Effector memory CD4-positive, alpha-beta T cell (primary cell): ENCODE measurements around the gene ZNF576.
A peak's percentile ranks its signal among the peaks of the same experiment; 100 is the strongest.

ENCODE experiments used
- DNase-seq, 3 donors: peaks; one replicate each; pipeline ENCODE4 v3.0.0-alpha.2; 2020
- H3K27ac ChIP-seq: 2 replicates; pipeline ENCODE4 v1.7.0; 2013; ENCODE audit warnings: mild to moderate bottlenecking, low read length, moderate library complexity; ENCODE audit not compliant: insufficient read depth, poor library complexity, severe bottlenecking
- H3K27me3 ChIP-seq: replicated peaks from 2 replicates; pipeline ENCODE4 v1.7.0; 2013; ENCODE audit warnings: mild to moderate bottlenecking, low read length; ENCODE audit not compliant: insufficient read depth, control insufficient read depth, poor library complexity, severe bottlenecking
- H3K36me3 ChIP-seq: 2 replicates; pipeline ENCODE4 v1.7.0; 2013; ENCODE audit warnings: mild to moderate bottlenecking, low read length, moderate library complexity; ENCODE audit not compliant: control insufficient read depth, insufficient read depth
- H3K4me1 ChIP-seq: 2 replicates; pipeline ENCODE4 v1.7.0; 2013; ENCODE audit warnings: low read length, mild to moderate bottlenecking; ENCODE audit not compliant: control insufficient read depth, insufficient read depth, poor library complexity, severe bottlenecking
- H3K4me3 ChIP-seq: 2 replicates; pipeline ENCODE4 v1.7.0; 2013; ENCODE audit warnings: low read length, low read depth, mild to moderate bottlenecking; ENCODE audit not compliant: insufficient read depth, poor library complexity, severe bottlenecking
- H3K9me3 ChIP-seq: 2 replicates; pipeline ENCODE4 v1.7.0; 2013; ENCODE audit warnings: mild to moderate bottlenecking, low read length, moderate library complexity; ENCODE audit not compliant: control insufficient read depth

The ZNF576 gene

DNA sequence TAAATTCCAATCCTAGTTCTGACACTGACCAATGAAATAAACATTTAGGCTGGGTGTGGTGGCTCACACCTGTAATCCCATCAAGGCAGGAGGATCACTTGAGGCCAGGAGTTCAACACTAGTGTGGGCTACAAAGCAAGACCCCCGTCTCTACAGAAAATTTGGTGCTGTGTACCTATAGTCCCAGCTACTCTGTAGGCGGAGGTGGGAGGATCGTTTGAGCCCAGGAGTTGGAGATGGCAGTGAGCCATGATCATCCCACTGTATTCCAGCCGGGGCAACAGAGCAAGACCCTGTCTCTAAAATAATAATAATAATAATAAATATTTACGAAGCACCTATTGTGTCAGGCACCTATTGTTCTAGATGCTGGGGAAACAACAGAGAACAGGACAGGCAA, 7.1 kb upstream of the ZNF576 start:
- no peak for DNase-seq
- H3K4me3 ChIP-seq, result no peak overlapping the region
- H3K36me3 ChIP-seq, result peaks cover 16% of the 10 kb centered on the region
- no peaks in the 10 kb centered on the region for H3K9me3 ChIP-seq
- H3K27ac ChIP-seq, result no peak overlapping the region
- H3K4me1 ChIP-seq, result no peaks in the 10 kb centered on the region
- H3K27me3 ChIP-seq, result no peaks in the 10 kb centered on the region

DNA sequence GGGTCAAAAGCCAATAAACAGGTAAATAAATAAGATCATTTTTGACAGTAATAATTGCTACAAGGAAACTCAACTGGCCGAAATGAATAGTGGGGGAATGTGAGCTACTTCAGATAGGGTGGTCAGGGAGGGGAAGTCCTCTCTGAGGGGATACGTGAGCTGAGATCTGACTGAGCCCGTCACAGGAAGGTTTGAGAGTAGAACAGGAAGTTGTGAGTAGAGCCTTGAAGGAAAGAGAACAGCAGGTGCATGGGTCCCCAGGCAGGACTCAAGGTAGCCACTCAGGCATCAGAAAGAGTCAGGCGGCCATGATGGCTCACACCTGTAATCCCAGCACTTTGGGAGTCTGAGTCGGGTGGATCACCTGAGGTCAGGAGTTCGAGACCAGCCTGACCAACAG, 6.7 kb upstream of the ZNF576 start:
- H3K36me3 ChIP-seq, result peaks cover 16% of the 10 kb centered on the region
- no peaks in the 10 kb centered on the region for H3K27me3 ChIP-seq
- H3K27ac ChIP-seq, result no peak overlapping the region
- no peak for DNase-seq
- no peak overlapping the region for H3K4me3 ChIP-seq
- H3K9me3 ChIP-seq, result no peaks in the 10 kb centered on the region
- H3K4me1 ChIP-seq, result no peaks in the 10 kb centered on the region

DNA sequence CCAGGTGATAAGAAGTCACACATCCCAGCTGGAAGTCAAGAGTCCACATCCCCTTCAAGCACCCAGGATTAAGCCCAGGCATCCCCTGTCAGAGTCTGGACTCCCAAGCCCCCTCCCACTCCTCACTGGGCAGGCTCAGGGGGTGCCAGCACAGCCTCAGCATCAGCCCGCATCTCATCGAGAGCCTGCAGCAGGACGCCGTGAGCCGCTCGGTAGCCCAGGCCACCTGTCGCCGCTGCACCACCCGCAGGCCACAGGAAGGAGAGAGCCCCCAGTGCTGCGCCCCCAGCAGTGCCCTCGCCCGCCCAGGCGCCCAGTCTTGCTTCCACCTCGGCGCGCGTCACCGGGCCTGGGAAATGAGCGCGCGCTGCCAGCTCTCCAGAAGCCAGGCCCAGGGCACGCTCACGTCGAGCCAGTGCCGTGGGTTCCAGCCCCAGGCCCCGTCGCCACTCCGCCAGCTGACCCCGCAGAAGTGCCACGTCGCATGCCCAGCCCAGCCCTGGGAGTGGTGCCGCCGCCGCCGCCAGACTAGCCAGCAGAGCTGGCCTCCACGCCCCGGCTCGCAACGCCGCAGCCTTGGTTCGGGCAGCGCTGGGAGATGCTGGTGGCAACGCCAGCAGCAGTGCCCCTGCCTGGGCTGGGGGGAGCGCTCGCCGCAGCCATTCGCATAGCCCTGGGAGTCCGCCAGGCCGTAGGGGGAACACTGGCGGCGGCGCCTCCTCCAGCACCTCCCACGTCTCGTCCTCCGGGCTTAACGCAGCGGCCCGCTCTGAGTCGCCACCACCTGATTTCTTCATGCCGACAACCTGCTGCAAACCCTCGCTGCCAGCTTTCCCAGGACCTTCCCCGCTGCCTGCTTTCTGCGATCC, 4.3 kb upstream of the ZNF576 start:
- H3K9me3 ChIP-seq, result no peaks in the 10 kb centered on the region
- H3K4me3 ChIP-seq, result no peak overlapping the region
- peaks cover 16% of the 10 kb centered on the region for H3K36me3 ChIP-seq
- H3K4me1 ChIP-seq, result peaks cover 12% of the 10 kb centered on the region
- DNase-seq, result no peak
- no peak overlapping the region for H3K27ac ChIP-seq
- no peaks in the 10 kb centered on the region for H3K27me3 ChIP-seq

DNA sequence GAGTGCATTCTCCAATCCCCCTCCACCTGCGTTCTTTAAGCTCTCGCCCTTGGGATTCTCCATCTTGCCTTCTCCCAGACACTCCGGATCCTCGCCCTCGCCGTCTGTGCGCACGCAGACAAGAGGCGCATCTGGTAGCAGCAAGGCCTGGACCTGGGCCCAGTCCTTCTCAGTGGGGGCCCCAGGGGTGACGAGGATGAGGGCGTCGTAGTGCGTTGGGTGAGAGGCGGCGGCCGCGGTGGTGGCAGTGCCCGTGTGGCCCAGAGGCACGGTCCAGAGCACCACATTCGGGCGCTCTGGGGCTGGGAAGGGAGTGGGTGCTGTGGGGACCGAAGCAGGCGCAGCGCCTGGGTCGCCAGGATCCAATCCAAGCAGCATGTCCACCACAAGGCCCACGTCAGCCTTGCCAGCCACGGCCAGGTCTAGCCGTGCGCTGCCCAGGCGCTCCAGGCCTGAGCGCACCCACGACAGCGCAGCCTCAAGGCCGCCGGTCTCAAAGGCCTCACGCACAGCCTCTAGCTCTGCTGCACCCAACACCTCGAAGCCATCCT, 3.5 kb upstream of the ZNF576 start:
- Histone ChIP-seq H3K4me1 (peaks cover 19% of the 10 kb centered on the region), H3K27ac (no peak overlapping the region), H3K9me3 (no peaks in the 10 kb centered on the region), H3K27me3 (no peaks in the 10 kb centered on the region), H3K4me3 (no peak overlapping the region), H3K36me3 (peaks cover 16% of the 10 kb centered on the region)
- no peak for DNase-seq

DNA sequence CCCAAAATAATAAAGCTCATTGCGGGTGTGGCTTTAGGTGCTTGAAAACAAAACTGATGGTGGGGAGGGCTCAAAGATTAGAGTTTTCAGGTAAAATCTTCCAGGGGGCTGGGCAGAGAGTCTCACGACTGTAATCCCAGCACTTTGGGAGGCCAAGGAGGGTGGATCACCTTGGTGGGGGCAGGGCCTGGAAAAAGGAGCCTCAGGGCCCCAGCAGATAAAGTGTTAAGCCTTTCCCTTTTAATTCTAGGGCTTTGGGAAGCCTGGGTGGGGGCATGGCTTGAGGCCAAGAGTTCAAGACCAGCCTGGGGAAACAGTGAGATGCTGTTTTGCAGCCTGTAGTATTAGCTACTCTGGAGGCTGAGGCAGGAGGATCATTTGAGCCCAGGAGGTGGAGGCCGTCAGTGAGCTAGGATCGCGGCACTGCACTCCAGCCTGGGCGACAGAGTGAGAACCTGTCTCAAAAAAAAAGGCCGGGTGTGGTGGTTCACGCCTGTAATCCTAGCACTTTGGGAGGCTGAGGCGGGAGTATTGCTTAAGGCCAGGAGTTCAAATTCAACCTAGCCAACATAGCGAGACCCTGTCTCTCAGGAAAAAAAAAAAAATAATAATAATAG, 2.2 kb upstream of the ZNF576 start:
- H3K9me3 ChIP-seq, result no peaks in the 10 kb centered on the region
- no peaks in the 10 kb centered on the region for H3K27me3 ChIP-seq
- peak overlapping the region; percentile 97 for H3K27ac ChIP-seq
- H3K36me3 ChIP-seq, result peaks cover 26% of the 10 kb centered on the region
- peaks cover 23% of the 10 kb centered on the region for H3K4me1 ChIP-seq
- DNase-seq, result no peak
- peak overlapping the region; percentile 79 for H3K4me3 ChIP-seq

DNA sequence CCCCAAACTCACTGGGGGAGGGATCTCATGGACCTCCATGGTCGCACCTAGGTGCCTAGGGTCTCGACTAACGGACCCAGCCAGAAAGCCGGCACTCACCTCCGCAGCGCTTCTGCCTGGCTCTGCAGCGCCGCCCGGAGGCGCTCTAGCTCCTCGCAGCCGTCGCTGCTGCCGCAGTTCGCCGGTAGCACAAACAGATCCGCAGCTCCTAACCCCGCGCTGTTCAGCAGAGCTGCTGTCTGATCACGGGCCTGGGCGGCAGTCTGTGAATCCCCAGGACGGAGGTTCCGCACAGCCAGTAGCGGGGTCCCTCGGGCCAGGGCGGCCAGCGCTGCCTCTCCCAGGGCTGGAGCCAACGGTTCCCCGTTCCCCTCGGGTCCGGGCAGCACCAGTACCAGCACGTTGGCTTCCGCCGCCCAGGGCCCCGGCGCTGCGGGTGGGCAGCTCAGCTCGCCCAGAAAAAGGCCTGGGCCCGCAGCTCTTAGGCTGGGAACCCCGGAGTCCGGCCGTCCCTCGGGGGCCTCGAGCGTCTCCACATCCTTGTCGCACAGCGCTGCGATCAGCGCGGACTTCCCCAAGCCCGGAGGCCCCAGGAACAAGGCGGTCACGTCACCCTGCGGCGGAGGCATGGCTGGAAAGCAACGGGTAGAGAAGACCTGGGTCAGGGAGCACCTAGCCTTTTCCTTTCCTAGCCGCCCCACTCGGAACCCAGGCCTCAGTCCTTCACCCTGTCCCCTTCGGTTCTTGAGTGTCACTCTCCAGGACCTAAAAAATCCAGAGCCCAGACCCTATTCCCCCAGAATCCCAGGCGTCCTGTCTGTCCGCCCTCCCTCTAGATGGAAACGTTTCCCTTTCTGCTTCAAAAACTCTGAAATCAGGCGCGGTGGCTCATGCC, 1.4 kb upstream of the ZNF576 start:
- Histone ChIP-seq H3K27ac (peak overlapping the region; percentile 97), H3K4me3 (peak overlapping the region; percentile 79), H3K27me3 (no peaks in the 10 kb centered on the region), H3K36me3 (peaks cover 31% of the 10 kb centered on the region), H3K4me1 (peaks cover 23% of the 10 kb centered on the region), H3K9me3 (no peaks in the 10 kb centered on the region)
- DNase-seq, result peak; percentile 54 to 67 (median 63)

DNA sequence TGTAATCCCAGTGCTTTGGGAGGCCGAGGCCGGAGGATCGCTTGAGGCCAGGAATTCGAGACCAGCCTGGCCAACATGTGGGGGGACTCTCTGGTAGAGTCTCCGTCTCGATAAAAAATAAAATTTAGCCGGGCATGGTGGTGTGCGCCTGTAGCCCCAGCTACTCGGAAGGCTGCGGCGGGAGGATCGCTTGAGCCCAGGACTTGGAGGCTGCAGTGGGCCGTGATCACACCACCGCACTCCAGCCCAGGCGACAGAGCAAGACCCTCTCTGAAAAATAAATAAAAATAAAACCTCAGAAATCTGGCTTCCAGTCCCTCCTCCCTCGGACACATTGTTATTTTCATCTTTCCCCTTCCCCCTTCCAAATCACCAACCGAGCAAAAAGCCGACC, 793 bp upstream of the ZNF576 start:
- no peak for DNase-seq
- Histone ChIP-seq H3K9me3 (no peaks in the 10 kb centered on the region), H3K4me1 (peaks cover 23% of the 10 kb centered on the region), H3K27me3 (no peaks in the 10 kb centered on the region), H3K27ac (peak overlapping the region; percentile 97), H3K36me3 (peaks cover 31% of the 10 kb centered on the region), H3K4me3 (peak overlapping the region; percentile 79)

DNA sequence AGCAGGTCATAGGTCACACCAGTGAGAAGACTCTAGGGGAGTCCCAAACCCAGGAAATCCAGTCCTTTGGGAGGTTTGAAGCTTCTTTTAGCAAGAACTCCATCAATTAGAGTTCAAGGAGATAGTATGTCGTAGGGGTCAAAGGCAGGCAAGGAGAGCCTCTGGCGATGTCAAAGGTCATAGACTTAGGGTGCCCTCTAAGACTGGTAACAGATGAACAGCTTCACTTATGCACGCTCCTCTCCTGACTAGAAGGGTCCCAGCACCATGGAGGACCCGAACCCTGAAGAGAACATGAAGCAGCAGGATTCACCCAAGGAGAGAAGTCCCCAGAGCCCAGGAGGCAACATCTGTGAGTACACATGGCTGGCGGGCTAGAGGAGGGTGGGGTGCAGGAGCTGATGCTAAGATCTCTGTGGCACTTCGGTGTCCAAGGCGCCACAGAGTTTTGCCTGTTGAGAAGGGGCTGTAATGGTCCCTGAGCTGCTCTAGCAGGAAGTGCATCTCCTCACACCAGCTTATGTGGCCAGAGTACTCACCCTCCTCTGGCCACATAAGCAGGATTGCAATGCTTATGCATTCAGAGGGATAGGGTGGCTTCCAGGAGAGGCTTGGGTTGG, 557 bp downstream of the ZNF576 start:
- H3K27ac ChIP-seq, result peak overlapping the region; percentile 97
- no peaks in the 10 kb centered on the region for H3K9me3 ChIP-seq
- H3K27me3 ChIP-seq, result no peaks in the 10 kb centered on the region
- peaks cover 23% of the 10 kb centered on the region for H3K4me1 ChIP-seq
- H3K4me3 ChIP-seq, result peak overlapping the region; percentile 79
- H3K36me3 ChIP-seq, result peaks cover 26% of the 10 kb centered on the region
- no peak for DNase-seq

DNA sequence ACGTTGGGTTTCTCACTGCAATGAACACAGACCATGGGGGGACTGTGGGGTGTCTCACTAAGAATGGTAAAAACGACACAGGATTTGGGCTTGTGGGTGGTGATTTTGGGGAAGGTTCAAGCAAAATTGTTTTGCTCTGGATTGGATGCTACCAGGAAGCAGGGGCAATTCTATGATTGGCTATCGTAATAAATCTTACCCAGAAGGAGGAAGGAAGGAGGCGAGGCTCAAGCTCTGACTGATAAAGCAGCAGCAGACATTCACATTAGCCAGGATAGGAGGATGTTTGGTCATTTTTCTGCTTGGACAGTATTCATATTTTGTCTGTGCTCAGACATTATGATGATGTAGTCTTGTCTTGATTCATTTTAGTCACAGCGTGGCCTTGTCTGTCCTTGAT, 1.5 kb downstream of the ZNF576 start:
- H3K36me3 ChIP-seq, result peaks cover 21% of the 10 kb centered on the region
- no peaks in the 10 kb centered on the region for H3K9me3 ChIP-seq
- no peak for DNase-seq
- H3K27ac ChIP-seq, result peak overlapping the region; percentile 21
- no peak overlapping the region for H3K4me3 ChIP-seq
- H3K27me3 ChIP-seq, result no peaks in the 10 kb centered on the region
- H3K4me1 ChIP-seq, result peaks cover 23% of the 10 kb centered on the region
